Thoracic aorta (tissue), 2 donors: ENCODE results near the gene CLC. TPM values are rescaled to one million over a fixed set of nuclear protein-coding genes. Genes with fewer than 3 reads are reported as not detected.
"Not testable (repeated sequence)": the region's sequence is repeated elsewhere in the genome, so short reads cannot be mapped to it uniquely, and the experiment has no call there.

ENCODE experiments used
- ATAC-seq: fragments of 150-250 bp; one replicate; pipeline ENCODE4 v1.8.0; 2017; ENCODE audit warnings: low read depth; ENCODE audit not compliant: insufficient number of reproducible peaks, low FRiP score
- DNase-seq: peaks from one replicate; pipeline ENCODE4 v3.0.0-alpha.2; 2020; ENCODE audit warnings: low spot score
- H3K27ac ChIP-seq, 2 donors: fragments of 200-600 bp; sonication (generic); 1 replicate in 1 of 2; 2 replicates in 1 of 2; pipeline ENCODE4 v1.5.1; 2016; ENCODE audit warnings: mild to moderate bottlenecking in 2 of 2, moderate library complexity in 2 of 2
- H3K27me3 ChIP-seq: fragments of 200-600 bp; sonication (generic); replicated peaks from 2 replicates; pipeline ENCODE4 v1.6.0; 2016; ENCODE audit warnings: mild to moderate bottlenecking; ENCODE audit not compliant: insufficient read depth
- H3K36me3 ChIP-seq: fragments of 200-600 bp; sonication (generic); one replicate; pipeline ENCODE4 v1.5.1; 2016
- H3K4me1 ChIP-seq, 2 donors: fragments of 200-600 bp; sonication (generic); 1 replicate in 1 of 2; 2 replicates in 1 of 2; pipeline versions ENCODE4 v1.5.1 to v1.6.0; 2016; ENCODE audit warnings: low read depth in 2 of 2, mild to moderate bottlenecking in 1 of 2; ENCODE audit not compliant: control insufficient read depth in 1 of 2
- H3K4me3 ChIP-seq: fragments of 200-600 bp; sonication (generic); 2 replicates; pipeline ENCODE4 v1.5.1; 2016; ENCODE audit warnings: mild to moderate bottlenecking
- H3K9me3 ChIP-seq: fragments of 200-600 bp; sonication (generic); 2 replicates; pipeline ENCODE4 v1.5.1; 2016
- total RNA-seq, 2 donors: library from RNA; depleted of rRNA; stranded (reverse); fragments of >200 nt; gene quantifications; one replicate each; pipeline versions ENCODE4 v1.1.0 to v1.2.3, GENCODE V29; 2016
- TF ChIP-seq, protein P1 (sequence below): fragments of 200-600 bp; sonication (generic); IDR thresholded peaks from one replicate; pipeline ENCODE4 v1.5.1; 2019; ENCODE audit warnings: antibody characterized with exemption

Gene CLC
- total RNA-seq, 2 donors from 2014 or later: not detected

DNA sequence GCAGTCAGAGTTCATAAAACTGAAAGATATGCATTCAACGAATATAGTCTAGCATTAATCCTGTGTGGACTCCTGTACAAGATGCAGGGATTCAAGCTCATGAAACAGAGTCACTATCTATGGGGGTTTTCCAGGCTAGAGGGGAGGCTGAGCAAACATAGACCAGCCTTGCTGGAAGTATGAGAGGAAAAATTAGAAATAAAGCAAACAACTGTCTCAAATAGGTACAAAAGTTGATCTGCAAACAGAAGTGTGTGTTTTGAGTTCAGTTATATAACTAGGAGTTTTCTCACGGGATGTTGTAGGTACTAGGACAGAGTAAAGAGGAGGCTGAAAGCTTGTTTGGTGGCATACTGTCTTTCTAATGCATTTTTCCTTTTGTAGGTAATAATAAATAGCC is 42.1 kb downstream of the CLC start:
- DNase-seq: no peak
- Histone ChIP-seq H3K9me3 (no peaks in the 10 kb centered on the region), H3K27ac (no peak overlapping the region), H3K36me3 (no peaks in the 10 kb centered on the region), H3K27me3 (no peaks in the 10 kb centered on the region), H3K4me1 (no peaks in the 10 kb centered on the region), H3K4me3 (no peak overlapping the region)
- TF ChIP-seq, protein P1, sequence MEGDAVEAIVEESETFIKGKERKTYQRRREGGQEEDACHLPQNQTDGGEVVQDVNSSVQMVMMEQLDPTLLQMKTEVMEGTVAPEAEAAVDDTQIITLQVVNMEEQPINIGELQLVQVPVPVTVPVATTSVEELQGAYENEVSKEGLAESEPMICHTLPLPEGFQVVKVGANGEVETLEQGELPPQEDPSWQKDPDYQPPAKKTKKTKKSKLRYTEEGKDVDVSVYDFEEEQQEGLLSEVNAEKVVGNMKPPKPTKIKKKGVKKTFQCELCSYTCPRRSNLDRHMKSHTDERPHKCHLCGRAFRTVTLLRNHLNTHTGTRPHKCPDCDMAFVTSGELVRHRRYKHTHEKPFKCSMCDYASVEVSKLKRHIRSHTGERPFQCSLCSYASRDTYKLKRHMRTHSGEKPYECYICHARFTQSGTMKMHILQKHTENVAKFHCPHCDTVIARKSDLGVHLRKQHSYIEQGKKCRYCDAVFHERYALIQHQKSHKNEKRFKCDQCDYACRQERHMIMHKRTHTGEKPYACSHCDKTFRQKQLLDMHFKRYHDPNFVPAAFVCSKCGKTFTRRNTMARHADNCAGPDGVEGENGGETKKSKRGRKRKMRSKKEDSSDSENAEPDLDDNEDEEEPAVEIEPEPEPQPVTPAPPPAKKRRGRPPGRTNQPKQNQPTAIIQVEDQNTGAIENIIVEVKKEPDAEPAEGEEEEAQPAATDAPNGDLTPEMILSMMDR: no peak
- no peak for ATAC-seq

DNA sequence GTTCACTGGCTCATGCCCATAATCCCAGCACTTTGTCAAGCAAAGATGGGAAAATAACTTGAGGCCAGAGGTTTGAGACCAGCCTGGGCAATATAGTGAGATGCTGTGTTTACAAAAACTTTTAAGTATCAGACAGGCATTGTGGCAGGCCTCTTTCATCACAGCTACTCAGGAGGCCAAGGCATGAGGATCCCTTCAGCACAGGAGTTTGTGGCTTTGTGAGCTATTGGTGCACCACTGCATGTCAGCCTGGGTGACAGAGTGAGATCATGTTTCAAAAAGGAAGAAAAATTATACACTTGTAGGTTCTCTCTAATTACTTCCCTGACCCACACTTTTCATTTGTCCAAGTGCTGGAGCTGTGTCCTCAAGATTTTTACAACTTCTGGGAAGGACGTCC is 45.0 kb downstream of the CLC start:
- no peaks in the 10 kb centered on the region for H3K4me1 ChIP-seq
- no peaks in the 10 kb centered on the region for H3K36me3 ChIP-seq
- H3K9me3 ChIP-seq: no peaks in the 10 kb centered on the region
- no peaks in the 10 kb centered on the region for H3K27me3 ChIP-seq
- H3K4me3 ChIP-seq: no peak overlapping the region
- DNase-seq (no peak), ATAC-seq (no peak)
- no peak overlapping the region for H3K27ac ChIP-seq
- TF ChIP-seq, protein P1: no peak

DNA sequence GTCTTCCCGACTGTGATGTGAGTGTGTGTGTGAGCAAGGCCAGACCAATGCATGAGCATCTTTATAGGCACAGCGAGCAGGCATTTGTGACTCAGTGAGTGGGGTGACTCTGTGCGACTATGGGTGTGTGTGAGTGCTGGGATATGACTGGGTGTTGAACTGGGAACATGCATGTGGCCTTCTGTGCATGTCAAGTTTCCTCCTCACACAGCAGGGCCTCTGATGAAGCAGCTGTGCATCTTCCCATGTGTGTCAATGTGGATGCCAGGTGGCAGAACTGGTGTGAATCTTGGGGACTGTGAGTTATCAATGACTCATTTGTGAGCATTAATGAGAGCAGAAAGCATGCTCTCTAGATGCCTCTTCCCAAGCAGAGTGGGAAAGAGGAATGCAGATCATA is 45.7 kb downstream of the CLC start:
- TF ChIP-seq, protein P1: no peak
- Histone ChIP-seq H3K9me3 (no peaks in the 10 kb centered on the region), H3K27ac (no peak overlapping the region), H3K36me3 (no peaks in the 10 kb centered on the region), H3K4me1 (no peaks in the 10 kb centered on the region), H3K4me3 (no peak overlapping the region), H3K27me3 (no peaks in the 10 kb centered on the region)
- DNase-seq: no peak
- ATAC-seq: no peak

DNA sequence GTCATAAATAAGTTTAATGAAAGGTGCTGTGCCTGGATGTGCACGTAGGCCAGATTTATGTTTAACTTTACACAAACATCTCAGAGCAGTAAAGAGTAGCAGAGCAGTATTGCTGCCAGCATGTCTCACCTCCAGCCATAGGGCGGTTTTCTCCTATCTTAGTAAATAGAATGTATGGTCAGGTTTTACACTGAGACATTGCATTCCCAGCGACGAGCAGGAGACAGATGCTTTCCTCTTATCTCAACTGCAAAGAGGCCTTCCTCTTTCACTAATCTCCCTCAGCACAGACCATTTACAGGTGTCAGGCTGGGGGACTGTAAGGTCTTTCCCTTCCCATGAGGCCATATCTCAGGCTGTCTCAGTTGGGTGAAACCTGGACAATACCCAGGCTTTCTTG is 49.2 kb downstream of the CLC start:
- not testable (repeated sequence) for H3K27ac ChIP-seq, H3K36me3 ChIP-seq, H3K9me3 ChIP-seq, ATAC-seq, H3K4me1 ChIP-seq, H3K4me3 ChIP-seq, H3K27me3 ChIP-seq, DNase-seq

DNA sequence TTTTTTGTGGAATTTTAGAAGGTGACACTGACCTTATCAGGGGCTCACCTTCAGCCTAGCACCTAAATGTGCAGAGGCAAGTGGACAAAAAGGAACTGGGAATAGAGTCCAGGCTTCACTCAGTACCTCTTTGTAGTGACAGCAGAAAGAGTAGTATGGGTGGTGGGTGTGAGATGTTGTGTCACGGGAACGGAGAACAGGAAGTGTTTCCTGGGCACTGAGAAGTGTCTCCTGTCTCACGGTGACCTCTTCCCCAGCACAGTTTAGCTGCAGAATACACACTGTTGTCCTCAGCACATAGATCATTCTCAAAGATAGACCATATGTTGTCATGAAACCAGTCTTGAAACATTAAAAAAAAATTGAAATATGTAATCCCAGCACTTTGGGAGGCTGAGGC is 51.1 kb downstream of the CLC start:
- no peak overlapping the region for H3K27ac ChIP-seq
- ATAC-seq: no peak

DNA sequence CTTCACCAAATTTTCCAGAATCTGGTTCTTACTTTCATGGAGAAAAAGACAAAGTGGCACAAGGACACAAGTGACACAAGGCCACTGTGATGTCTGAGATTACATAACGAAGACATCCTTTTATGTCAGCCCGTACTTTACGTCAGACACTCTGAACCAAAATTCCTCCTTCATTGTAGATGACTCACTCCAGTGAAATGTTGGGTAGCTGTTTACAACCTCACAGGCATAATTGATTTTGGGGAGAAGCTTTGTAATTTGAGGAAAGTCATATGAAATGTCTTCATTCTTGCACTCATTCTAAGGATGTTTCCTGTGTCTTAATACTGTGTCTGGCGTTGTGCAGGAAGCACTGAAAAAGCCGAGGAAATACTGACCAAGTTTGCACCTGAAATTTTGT is 53.6 kb downstream of the CLC start:
- DNase-seq (no peak), ATAC-seq (no peak)
- H3K4me1 ChIP-seq: peaks cover 0 to 1% of the 10 kb centered on the region in 2 donors
- H3K36me3 ChIP-seq: no peaks in the 10 kb centered on the region
- H3K4me3 ChIP-seq: no peak overlapping the region
- H3K27ac ChIP-seq: no peak overlapping the region
- H3K27me3 ChIP-seq: no peaks in the 10 kb centered on the region
- TF ChIP-seq, protein P1: no peak
- H3K9me3 ChIP-seq: no peaks in the 10 kb centered on the region

More for the DNA sequence above, 51.1 kb downstream of the CLC start:
- no peak overlapping the region for H3K4me3 ChIP-seq
- H3K9me3 ChIP-seq: no peaks in the 10 kb centered on the region
- TF ChIP-seq, protein P1: no peak
- no peaks in the 10 kb centered on the region for H3K36me3 ChIP-seq
- H3K4me1 ChIP-seq: no peaks in the 10 kb centered on the region
- DNase-seq: no peak
- H3K27me3 ChIP-seq: no peaks in the 10 kb centered on the region
